Neuron (in vitro differentiated cells): ENCODE results near the gene NTSR1.

Experiments
- H2AFZ ChIP-seq: one replicate; pipeline ENCODE4 v1.6.1; 2013; ENCODE audit warnings: low read depth, mild to moderate bottlenecking, inconsistent platforms, low read length, moderate library complexity
- H3K27me3 ChIP-seq: one replicate; pipeline ENCODE4 v1.6.1; 2013; ENCODE audit warnings: low read length; ENCODE audit not compliant: insufficient read depth
- H3K36me3 ChIP-seq: one replicate; pipeline ENCODE4 v1.6.1; 2013; ENCODE audit warnings: low read length; ENCODE audit not compliant: insufficient read depth
- H3K4me1 ChIP-seq: one replicate; pipeline ENCODE4 v1.6.1; 2013; ENCODE audit warnings: low read length; ENCODE audit not compliant: insufficient read depth
- H3K4me3 ChIP-seq: 2 replicates; pipeline ENCODE4 v1.5.1; 2013; ENCODE audit warnings: mild to moderate bottlenecking, low read length, moderate library complexity
- H3K9me3 ChIP-seq: one replicate; pipeline ENCODE4 v1.6.1; 2013; ENCODE audit warnings: low read length

Gene NTSR1

GRCh38 chr20:62760856-62761758, 52.5 kb downstream of the NTSR1 start:
- no peaks in the 10 kb centered on the region for H3K36me3 ChIP-seq
- no peak overlapping the region for H2AFZ ChIP-seq
- no peak overlapping the region for H3K4me3 ChIP-seq
- H3K4me1 ChIP-seq: peaks cover 9% of the 10 kb centered on the region
- no peaks in the 10 kb centered on the region for H3K27me3 ChIP-seq
- H3K9me3 ChIP-seq: no peaks in the 10 kb centered on the region

GRCh38 chr20:62761759-62762131, 53.1 kb downstream of the NTSR1 start:
- no peaks in the 10 kb centered on the region for H3K27me3 ChIP-seq
- no peaks in the 10 kb centered on the region for H3K9me3 ChIP-seq
- H3K4me1 ChIP-seq: peaks cover 9% of the 10 kb centered on the region

GRCh38 chr20:62762376-62762775, 53.7 kb downstream of the NTSR1 start:
- no peaks in the 10 kb centered on the region for H3K36me3 ChIP-seq
- no peaks in the 10 kb centered on the region for H3K9me3 ChIP-seq
- peaks cover 9% of the 10 kb centered on the region for H3K4me1 ChIP-seq

More at GRCh38 chr20:62761759-62762131, 53.1 kb downstream of the NTSR1 start:
- Histone ChIP-seq H2AFZ (no peak overlapping the region), H3K36me3 (no peaks in the 10 kb centered on the region), H3K4me3 (no peak overlapping the region)

GRCh38 chr20:62762801-62763368, 54.2 kb downstream of the NTSR1 start:
- H3K9me3 ChIP-seq: no peaks in the 10 kb centered on the region
- H3K4me1 ChIP-seq: peaks cover 13% of the 10 kb centered on the region
- H2AFZ ChIP-seq: no peak overlapping the region

More at GRCh38 chr20:62762376-62762775, 53.7 kb downstream of the NTSR1 start:
- H3K27me3 ChIP-seq: no peaks in the 10 kb centered on the region
- no peak overlapping the region for H3K4me3 ChIP-seq
- H2AFZ ChIP-seq: no peak overlapping the region

GRCh38 chr20:62763404-62763803, 54.8 kb downstream of the NTSR1 start:
- H3K36me3 ChIP-seq: no peaks in the 10 kb centered on the region
- H2AFZ ChIP-seq: no peak overlapping the region
- H3K27me3 ChIP-seq: no peaks in the 10 kb centered on the region
- H3K4me1 ChIP-seq: peaks cover 18% of the 10 kb centered on the region
- no peak overlapping the region for H3K4me3 ChIP-seq
- H3K9me3 ChIP-seq: no peaks in the 10 kb centered on the region

More at GRCh38 chr20:62762801-62763368, 54.2 kb downstream of the NTSR1 start:
- Histone ChIP-seq H3K27me3 (no peaks in the 10 kb centered on the region), H3K4me3 (no peak overlapping the region), H3K36me3 (no peaks in the 10 kb centered on the region)

GRCh38 chr20:62764156-62764935, 55.7 kb downstream of the NTSR1 start:
- H2AFZ ChIP-seq: no peak overlapping the region
- H3K4me1 ChIP-seq: peaks cover 28% of the 10 kb centered on the region
- no peak overlapping the region for H3K4me3 ChIP-seq
- H3K27me3 ChIP-seq: no peaks in the 10 kb centered on the region
- H3K36me3 ChIP-seq: no peaks in the 10 kb centered on the region
- H3K9me3 ChIP-seq: no peaks in the 10 kb centered on the region

GRCh38 chr20:62765021-62765420, 56.4 kb downstream of the NTSR1 start:
- Histone ChIP-seq H3K27me3 (no peaks in the 10 kb centered on the region), H3K4me3 (no peak overlapping the region), H2AFZ (no peak overlapping the region), H3K9me3 (no peaks in the 10 kb centered on the region), H3K36me3 (no peaks in the 10 kb centered on the region), H3K4me1 (peaks cover 34% of the 10 kb centered on the region)

GRCh38 chr20:62765432-62766070, 56.9 kb downstream of the NTSR1 start:
- H2AFZ ChIP-seq: no peak overlapping the region
- no peaks in the 10 kb centered on the region for H3K36me3 ChIP-seq
- no peak overlapping the region for H3K4me3 ChIP-seq
- peaks cover 32% of the 10 kb centered on the region for H3K4me1 ChIP-seq
- no peaks in the 10 kb centered on the region for H3K27me3 ChIP-seq
- H3K9me3 ChIP-seq: no peaks in the 10 kb centered on the region

GRCh38 chr20:62766071-62766450, 57.4 kb downstream of the NTSR1 start:
- Histone ChIP-seq H3K4me1 (peaks cover 27% of the 10 kb centered on the region), H3K36me3 (no peaks in the 10 kb centered on the region), H3K27me3 (no peaks in the 10 kb centered on the region), H3K4me3 (no peak overlapping the region), H3K9me3 (no peaks in the 10 kb centered on the region), H2AFZ (no peak overlapping the region)

GRCh38 chr20:62766716-62767115, 58.1 kb downstream of the NTSR1 start:
- Histone ChIP-seq H3K9me3 (no peaks in the 10 kb centered on the region), H3K27me3 (no peaks in the 10 kb centered on the region), H3K36me3 (no peaks in the 10 kb centered on the region), H3K4me3 (no peak overlapping the region), H3K4me1 (peaks cover 28% of the 10 kb centered on the region), H2AFZ (no peak overlapping the region)

GRCh38 chr20:62768234-62768546, 59.6 kb downstream of the NTSR1 start:
- H3K27me3 ChIP-seq: no peaks in the 10 kb centered on the region
- no peaks in the 10 kb centered on the region for H3K36me3 ChIP-seq
- no peak overlapping the region for H2AFZ ChIP-seq
- no peaks in the 10 kb centered on the region for H3K9me3 ChIP-seq
- H3K4me1 ChIP-seq: peaks cover 43% of the 10 kb centered on the region
- H3K4me3 ChIP-seq: no peak overlapping the region

GRCh38 chr20:62768551-62769287, 60.1 kb downstream of the NTSR1 start:
- H2AFZ ChIP-seq: no peak overlapping the region
- no peaks in the 10 kb centered on the region for H3K27me3 ChIP-seq
- H3K4me1 ChIP-seq: peaks cover 48% of the 10 kb centered on the region
- no peaks in the 10 kb centered on the region for H3K9me3 ChIP-seq
- no peak overlapping the region for H3K4me3 ChIP-seq
- no peaks in the 10 kb centered on the region for H3K36me3 ChIP-seq
